Activated T-helper 1 cell treated with anti-CD3 and anti-CD28 coated beads, Interleukin-12 subunit alpha, Interleukin-12 subunit beta, Interleukin-2, Interleukin-4 antibody, amounts not matched to agents 30 ng/mL and 10 ng/mL and 1 ng/mL, durations not matched to agents 14 hours and 24 hours and 36 hours (primary cell): ENCODE results near the gene ANKRD13D. TPM values are rescaled to one million over a fixed set of nuclear protein-coding genes. Genes with fewer than 3 reads are reported as not detected.

Source experiments
- DNase-seq: peaks from one replicate; pipeline ENCODE4 v3.0.0; 2021; ENCODE audit warnings: low spot score
- H3K27ac Mint-ChIP-seq: one replicate; pipeline ENCODE4 v1.8.0; 2021; ENCODE audit warnings: mild to moderate bottlenecking, mixed read lengths
- H3K27me3 Mint-ChIP-seq: one replicate; pipeline ENCODE4 v1.8.0; 2022; ENCODE audit warnings: mild to moderate bottlenecking, moderate library complexity, mixed read lengths; ENCODE audit not compliant: insufficient read depth
- H3K36me3 Mint-ChIP-seq: one replicate; pipeline ENCODE4 v1.8.0; 2021; ENCODE audit warnings: low read depth, mixed read lengths
- H3K4me1 Mint-ChIP-seq: one replicate; pipeline ENCODE4 v1.8.0; 2021; ENCODE audit warnings: low read depth, mixed read lengths
- H3K4me3 Mint-ChIP-seq: one replicate; pipeline ENCODE4 v1.8.0; 2021; ENCODE audit warnings: mild to moderate bottlenecking, moderate library complexity, mixed read lengths
- H3K9me3 Mint-ChIP-seq: one replicate; pipeline ENCODE4 v1.8.0; 2021; ENCODE audit warnings: mixed read lengths
- intact Hi-C: fragments of 100-400 bp; cut with micrococcal nuclease; formaldehyde crosslinking; loops from one replicate; pipeline ENCODE4 v1.15.1; 2024
- total RNA-seq: library from RNA; stranded (reverse); gene quantifications from 2 replicates; pipeline ENCODE4 v1.2.3, GENCODE V29; 2022

Gene ANKRD13D
- total RNA-seq, 1 donor from 2014 or later = 129 TPM

- intact Hi-C loops = no loop called here
- H3K27me3 Mint-ChIP-seq = no peaks in the 10 kb centered on the region
- H3K9me3 Mint-ChIP-seq = no peaks in the 10 kb centered on the region
- peaks cover 37% of the 10 kb centered on the region for H3K36me3 Mint-ChIP-seq
- no peak overlapping the region for H3K4me3 Mint-ChIP-seq
- H3K27ac Mint-ChIP-seq = peak overlapping the region; percentile 96
- DNase-seq = no peak
- peaks cover 39% of the 10 kb centered on the region for H3K4me1 Mint-ChIP-seq
Measured at GRCh38 chr11:67279589-67280340, 9.3 kb upstream of the ANKRD13D start.

- intact Hi-C loops = no loop called here
- no peak overlapping the region for H3K4me3 Mint-ChIP-seq
- no peaks in the 10 kb centered on the region for H3K27me3 Mint-ChIP-seq
- no peaks in the 10 kb centered on the region for H3K9me3 Mint-ChIP-seq
- no peak for DNase-seq
- peaks cover 37% of the 10 kb centered on the region for H3K36me3 Mint-ChIP-seq
- H3K4me1 Mint-ChIP-seq = peaks cover 37% of the 10 kb centered on the region
- H3K27ac Mint-ChIP-seq = no peak overlapping the region
Measured at GRCh38 chr11:67280341-67280787, 8.7 kb upstream of the ANKRD13D start.

- H3K27me3 Mint-ChIP-seq = no peaks in the 10 kb centered on the region
- DNase-seq = no peak
- H3K4me3 Mint-ChIP-seq = no peak overlapping the region
- H3K9me3 Mint-ChIP-seq = no peaks in the 10 kb centered on the region
- peaks cover 31% of the 10 kb centered on the region for H3K4me1 Mint-ChIP-seq
- H3K27ac Mint-ChIP-seq = no peak overlapping the region
- H3K36me3 Mint-ChIP-seq = peaks cover 33% of the 10 kb centered on the region
- intact Hi-C loops = no loop called here
Measured at GRCh38 chr11:67280788-67281551, 8.1 kb upstream of the ANKRD13D start.

- peaks cover 30% of the 10 kb centered on the region for H3K36me3 Mint-ChIP-seq
- intact Hi-C loops = no loop called here
- peaks cover 29% of the 10 kb centered on the region for H3K4me1 Mint-ChIP-seq
- no peaks in the 10 kb centered on the region for H3K27me3 Mint-ChIP-seq
- no peak overlapping the region for H3K4me3 Mint-ChIP-seq
- H3K27ac Mint-ChIP-seq = peak overlapping the region; percentile 34
- no peaks in the 10 kb centered on the region for H3K9me3 Mint-ChIP-seq
- no peak for DNase-seq
Measured at GRCh38 chr11:67281552-67282150, 7.5 kb upstream of the ANKRD13D start.

GRCh38 chr11:67282155-67282875, 6.8 kb upstream of the ANKRD13D start:
- peaks cover 34% of the 10 kb centered on the region for H3K36me3 Mint-ChIP-seq
- no peak for DNase-seq
- H3K27me3 Mint-ChIP-seq = no peaks in the 10 kb centered on the region
- peak overlapping the region; percentile 52 for H3K27ac Mint-ChIP-seq
- H3K4me1 Mint-ChIP-seq = peaks cover 33% of the 10 kb centered on the region
- intact Hi-C loops = no loop called here
- H3K9me3 Mint-ChIP-seq = no peaks in the 10 kb centered on the region
- no peak overlapping the region for H3K4me3 Mint-ChIP-seq

- Mint-ChIP-seq H3K27me3 (no peaks in the 10 kb centered on the region), H3K9me3 (no peaks in the 10 kb centered on the region), H3K36me3 (peaks cover 35% of the 10 kb centered on the region), H3K4me1 (peaks cover 40% of the 10 kb centered on the region), H3K27ac (no peak overlapping the region), H3K4me3 (no peak overlapping the region)
- intact Hi-C loops = no loop called here
- no peak for DNase-seq
Measured at GRCh38 chr11:67282876-67283371, 6.2 kb upstream of the ANKRD13D start.

GRCh38 chr11:67283481-67283963, 5.6 kb upstream of the ANKRD13D start:
- intact Hi-C loops = no loop called here
- H3K36me3 Mint-ChIP-seq = peaks cover 35% of the 10 kb centered on the region
- no peak overlapping the region for H3K4me3 Mint-ChIP-seq
- DNase-seq = no peak
- H3K27me3 Mint-ChIP-seq = no peaks in the 10 kb centered on the region
- no peaks in the 10 kb centered on the region for H3K9me3 Mint-ChIP-seq
- H3K4me1 Mint-ChIP-seq = peaks cover 44% of the 10 kb centered on the region
- peak overlapping the region; percentile 70 for H3K27ac Mint-ChIP-seq

GRCh38 chr11:67284811-67285540, 4.1 kb upstream of the ANKRD13D start:
- peaks cover 31% of the 10 kb centered on the region for H3K4me1 Mint-ChIP-seq
- intact Hi-C loops = loop anchor here (5.0 kb wide), 1 partner anchor 222 kb away; the partner anchor contains the start of genes CDK2AP2 and PITPNM1
- H3K27ac Mint-ChIP-seq = peak overlapping the region; percentile 58
- DNase-seq = no peak
- H3K4me3 Mint-ChIP-seq = no peak overlapping the region
- H3K27me3 Mint-ChIP-seq = peaks cover 2% of the 10 kb centered on the region
- peaks cover 27% of the 10 kb centered on the region for H3K36me3 Mint-ChIP-seq
- no peaks in the 10 kb centered on the region for H3K9me3 Mint-ChIP-seq

GRCh38 chr11:67285541-67286498, 3.3 kb upstream of the ANKRD13D start:
- Mint-ChIP-seq H3K36me3 (peaks cover 26% of the 10 kb centered on the region), H3K9me3 (no peaks in the 10 kb centered on the region), H3K4me3 (no peak overlapping the region), H3K27ac (peak overlapping the region; percentile 97), H3K4me1 (peaks cover 28% of the 10 kb centered on the region), H3K27me3 (peaks cover 2% of the 10 kb centered on the region)
- DNase-seq = no peak
- intact Hi-C loops = loop anchor here (5.0 kb wide), 1 partner anchor 221 kb away; the partner anchor contains the start of genes CDK2AP2 and PITPNM1

- DNase-seq = no peak
- Mint-ChIP-seq H3K4me1 (peaks cover 28% of the 10 kb centered on the region), H3K27me3 (peaks cover 2% of the 10 kb centered on the region), H3K36me3 (peaks cover 28% of the 10 kb centered on the region), H3K27ac (peak overlapping the region; percentile 97), H3K4me3 (peak overlapping the region; percentile 77), H3K9me3 (no peaks in the 10 kb centered on the region)
- intact Hi-C loops = loop anchor here (5.0 kb wide), 1 partner anchor 221 kb away; the partner anchor contains the start of genes CDK2AP2 and PITPNM1
Measured at GRCh38 chr11:67286621-67287333, 2.3 kb upstream of the ANKRD13D start.
